ENCODE data around the gene ASIP.

DNA sequence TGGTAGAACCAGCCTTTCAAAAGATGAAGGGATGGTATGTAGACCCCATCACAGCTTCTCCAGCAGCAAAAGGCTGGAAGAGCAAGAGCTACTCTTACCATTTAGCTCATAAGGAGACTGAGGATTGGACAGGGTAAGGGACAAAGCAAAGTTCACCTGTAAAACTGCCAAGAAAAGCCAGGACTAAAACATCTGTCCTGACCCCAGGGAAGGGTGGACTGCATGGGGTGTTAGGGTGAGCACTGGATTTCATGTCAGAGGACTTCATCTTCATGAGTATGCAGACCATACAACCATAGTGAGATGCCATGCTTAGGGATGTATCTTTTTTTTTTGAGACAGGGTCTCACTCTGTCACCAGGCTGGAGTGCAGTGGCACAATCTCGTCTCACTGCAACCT is 42.6 kb downstream of the ASIP start:
- TF ChIP-seq ZFP3 (CRISPR knock-in tag; IDR thresholded peaks at IDR 0.05) (no peak), TCF4 (CRISPR knock-in tag; IDR thresholded peaks at IDR 0.05; ENCODE audit: borderline replicate concordance) (no peak), ZNF70 (CRISPR knock-in tag; IDR thresholded peaks at IDR 0.05) (no peak), ZFP30 (CRISPR knock-in tag; IDR thresholded peaks at IDR 0.05) (no peak), POU6F1 (CRISPR knock-in tag; IDR thresholded peaks at IDR 0.05; ENCODE audit: borderline replicate concordance, low read depth) (no peak), TSHZ2 (CRISPR knock-in tag; IDR thresholded peaks at IDR 0.05) (no peak), RARB (CRISPR knock-in tag; IDR thresholded peaks at IDR 0.05) (no peak)
- TF ChIP-seq, protein P1, sequence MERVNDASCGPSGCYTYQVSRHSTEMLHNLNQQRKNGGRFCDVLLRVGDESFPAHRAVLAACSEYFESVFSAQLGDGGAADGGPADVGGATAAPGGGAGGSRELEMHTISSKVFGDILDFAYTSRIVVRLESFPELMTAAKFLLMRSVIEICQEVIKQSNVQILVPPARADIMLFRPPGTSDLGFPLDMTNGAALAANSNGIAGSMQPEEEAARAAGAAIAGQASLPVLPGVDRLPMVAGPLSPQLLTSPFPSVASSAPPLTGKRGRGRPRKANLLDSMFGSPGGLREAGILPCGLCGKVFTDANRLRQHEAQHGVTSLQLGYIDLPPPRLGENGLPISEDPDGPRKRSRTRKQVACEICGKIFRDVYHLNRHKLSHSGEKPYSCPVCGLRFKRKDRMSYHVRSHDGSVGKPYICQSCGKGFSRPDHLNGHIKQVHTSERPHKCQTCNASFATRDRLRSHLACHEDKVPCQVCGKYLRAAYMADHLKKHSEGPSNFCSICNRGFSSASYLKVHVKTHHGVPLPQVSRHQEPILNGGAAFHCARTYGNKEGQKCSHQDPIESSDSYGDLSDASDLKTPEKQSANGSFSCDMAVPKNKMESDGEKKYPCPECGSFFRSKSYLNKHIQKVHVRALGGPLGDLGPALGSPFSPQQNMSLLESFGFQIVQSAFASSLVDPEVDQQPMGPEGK (CRISPR knock-in tag; IDR thresholded peaks at IDR 0.05; ENCODE audit: borderline replicate concordance), result no peak
- TF ChIP-seq, protein P2, sequence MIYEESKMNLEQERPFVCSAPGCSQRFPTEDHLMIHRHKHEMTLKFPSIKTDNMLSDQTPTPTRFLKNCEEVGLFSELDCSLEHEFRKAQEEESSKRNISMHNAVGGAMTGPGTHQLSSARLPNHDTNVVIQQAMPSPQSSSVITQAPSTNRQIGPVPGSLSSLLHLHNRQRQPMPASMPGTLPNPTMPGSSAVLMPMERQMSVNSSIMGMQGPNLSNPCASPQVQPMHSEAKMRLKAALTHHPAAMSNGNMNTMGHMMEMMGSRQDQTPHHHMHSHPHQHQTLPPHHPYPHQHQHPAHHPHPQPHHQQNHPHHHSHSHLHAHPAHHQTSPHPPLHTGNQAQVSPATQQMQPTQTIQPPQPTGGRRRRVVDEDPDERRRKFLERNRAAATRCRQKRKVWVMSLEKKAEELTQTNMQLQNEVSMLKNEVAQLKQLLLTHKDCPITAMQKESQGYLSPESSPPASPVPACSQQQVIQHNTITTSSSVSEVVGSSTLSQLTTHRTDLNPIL (CRISPR knock-in tag; IDR thresholded peaks at IDR 0.05; ENCODE audit: low read depth), result no peak

All from SK-N-SH treated with all-trans-retinoic acid at 6 μM for 48 hours (cell line).